ENCODE data around the gene FAM13C. TPM values are rescaled to one million over a fixed set of nuclear protein-coding genes. Genes with fewer than 3 reads are reported as not detected.

Gene FAM13C
- total RNA-seq, 2 donors from 2014 or later, result 56.7 to 66.7 TPM

DNA sequence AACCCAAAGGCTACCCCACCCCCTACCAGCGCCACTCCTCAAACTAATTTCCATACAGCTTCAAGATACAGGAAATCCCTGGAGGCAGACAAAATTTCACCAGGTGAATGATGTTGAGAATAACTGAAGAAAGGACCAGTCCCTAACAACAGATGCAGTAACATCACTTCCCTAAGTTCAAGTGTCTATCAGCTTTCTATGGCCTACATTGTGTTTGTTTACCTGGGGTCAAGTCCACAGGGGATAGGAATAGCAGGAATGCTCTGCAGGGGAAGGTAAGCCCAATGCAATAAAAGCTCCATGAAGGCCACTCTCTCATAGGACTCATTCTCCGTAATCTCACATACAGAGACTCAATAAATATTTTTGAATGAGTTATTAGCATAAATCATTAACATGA lies 26.9 kb downstream of the FAM13C start:
- Histone ChIP-seq H3K4me3 (no peak overlapping the region), H3K9me3 (no peaks in the 10 kb centered on the region), H3K27me3 (replicated peaks; ENCODE audit: insufficient read depth) (no peaks in the 10 kb centered on the region), H3K36me3 (no peaks in the 10 kb centered on the region), H3K27ac (peak overlapping the region; percentile 79 to 90), H3K4me1 (replicated peaks) (peaks cover 14% of the 10 kb centered on the region)
- DNase-seq (ENCODE audit: low spot score), result no peak
- TF ChIP-seq POLR2AphosphoS5 (IDR thresholded peaks at IDR 0.05) (no peak), POLR2A (IDR thresholded peaks at IDR 0.05) (no peak)
- TF ChIP-seq, protein P1, sequence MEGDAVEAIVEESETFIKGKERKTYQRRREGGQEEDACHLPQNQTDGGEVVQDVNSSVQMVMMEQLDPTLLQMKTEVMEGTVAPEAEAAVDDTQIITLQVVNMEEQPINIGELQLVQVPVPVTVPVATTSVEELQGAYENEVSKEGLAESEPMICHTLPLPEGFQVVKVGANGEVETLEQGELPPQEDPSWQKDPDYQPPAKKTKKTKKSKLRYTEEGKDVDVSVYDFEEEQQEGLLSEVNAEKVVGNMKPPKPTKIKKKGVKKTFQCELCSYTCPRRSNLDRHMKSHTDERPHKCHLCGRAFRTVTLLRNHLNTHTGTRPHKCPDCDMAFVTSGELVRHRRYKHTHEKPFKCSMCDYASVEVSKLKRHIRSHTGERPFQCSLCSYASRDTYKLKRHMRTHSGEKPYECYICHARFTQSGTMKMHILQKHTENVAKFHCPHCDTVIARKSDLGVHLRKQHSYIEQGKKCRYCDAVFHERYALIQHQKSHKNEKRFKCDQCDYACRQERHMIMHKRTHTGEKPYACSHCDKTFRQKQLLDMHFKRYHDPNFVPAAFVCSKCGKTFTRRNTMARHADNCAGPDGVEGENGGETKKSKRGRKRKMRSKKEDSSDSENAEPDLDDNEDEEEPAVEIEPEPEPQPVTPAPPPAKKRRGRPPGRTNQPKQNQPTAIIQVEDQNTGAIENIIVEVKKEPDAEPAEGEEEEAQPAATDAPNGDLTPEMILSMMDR (IDR thresholded peaks at IDR 0.05), result no peak
- 95% methylated on average over 2 of the region's 2 CpGs for WGBS
- intact Hi-C loops (cut with DNase I), result no loop called here

DNA sequence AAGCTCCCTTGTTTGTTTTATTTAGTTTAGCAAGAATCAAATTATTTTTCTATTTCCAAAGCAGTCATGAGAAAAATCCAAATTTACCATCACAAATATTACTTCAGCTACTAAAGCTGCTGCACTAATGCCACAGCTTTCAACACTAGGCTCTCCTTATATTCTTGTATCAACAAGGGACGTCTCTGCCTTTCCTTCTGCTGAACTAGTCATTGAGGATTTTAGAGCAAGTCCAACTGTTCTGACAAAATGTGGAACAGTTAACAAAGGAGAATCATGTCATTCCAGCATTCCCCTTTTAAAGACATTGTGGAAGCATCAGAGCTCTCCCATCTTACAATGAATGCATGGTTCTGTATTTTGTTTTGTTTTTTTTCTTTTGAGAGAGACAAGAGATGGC lies 28.6 kb downstream of the FAM13C start:
- intact Hi-C loops (cut with DNase I), result no loop called here
- Histone ChIP-seq H3K27ac (peak overlapping the region; percentile 6 to 90), H3K27me3 (replicated peaks; ENCODE audit: insufficient read depth) (no peaks in the 10 kb centered on the region)

DNA sequence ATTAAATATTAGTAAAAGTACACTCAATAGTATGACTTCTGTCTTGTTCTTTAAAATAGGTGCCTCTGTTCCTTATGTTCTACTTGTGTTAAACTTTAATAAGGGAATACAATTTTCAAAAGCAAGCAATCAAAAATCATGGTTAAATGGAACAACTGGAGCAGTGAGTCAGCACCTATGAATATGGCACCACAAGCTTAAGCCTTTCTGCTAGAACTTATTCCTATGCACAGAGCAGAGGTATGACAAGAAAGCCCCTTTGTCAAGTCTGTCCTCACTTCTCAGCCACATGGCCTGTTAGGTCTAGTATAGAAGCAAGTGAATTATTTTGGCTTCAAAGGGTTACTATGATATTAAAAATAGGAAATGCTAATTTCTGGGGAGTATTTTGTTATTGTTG lies 29.8 kb downstream of the FAM13C start:
- Histone ChIP-seq H3K4me1 (replicated peaks) (peaks cover 7% of the 10 kb centered on the region), H3K27me3 (replicated peaks; ENCODE audit: insufficient read depth) (no peaks in the 10 kb centered on the region), H3K27ac (peak overlapping the region in 1 of 2 donors; percentile 90)

More for the DNA sequence above, 28.6 kb downstream of the FAM13C start:
- no peak for TF ChIP-seq POLR2A (IDR thresholded peaks at IDR 0.05)
- TF ChIP-seq POLR2AphosphoS5 (IDR thresholded peaks at IDR 0.05), result no peak
- TF ChIP-seq, protein P1 (IDR thresholded peaks at IDR 0.05), result no peak
- Histone ChIP-seq H3K4me1 (replicated peaks) (peaks cover 14% of the 10 kb centered on the region), H3K9me3 (no peaks in the 10 kb centered on the region), H3K36me3 (no peaks in the 10 kb centered on the region), H3K4me3 (no peak overlapping the region)
- no peak for DNase-seq (ENCODE audit: low spot score)
- 15% methylated on average over 1 of the region's 1 CpG for WGBS

DNA sequence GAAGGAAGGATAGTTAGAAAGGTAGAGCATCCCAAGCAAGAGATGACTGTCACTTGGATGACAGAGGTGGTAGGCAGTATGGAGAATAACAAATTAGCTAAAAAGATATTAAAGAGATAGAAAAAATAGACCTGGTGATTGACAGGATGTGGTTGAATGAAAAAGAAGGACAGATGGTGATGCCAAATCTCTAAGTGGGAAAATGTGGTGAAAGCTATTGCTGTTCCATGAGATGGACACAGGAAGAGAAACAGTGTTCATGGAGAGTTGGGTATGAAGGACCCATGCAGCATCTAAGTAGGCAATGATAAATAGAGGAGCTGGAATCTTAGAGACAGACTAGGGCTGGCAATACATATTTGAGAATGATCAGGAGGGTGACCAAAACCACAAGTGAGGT lies 30.7 kb downstream of the FAM13C start:
- Histone ChIP-seq H3K36me3 (no peaks in the 10 kb centered on the region), H3K27me3 (replicated peaks; ENCODE audit: insufficient read depth) (no peaks in the 10 kb centered on the region), H3K9me3 (no peaks in the 10 kb centered on the region), H3K4me3 (no peak overlapping the region), H3K4me1 (replicated peaks) (peaks cover under 1% of the 10 kb centered on the region), H3K27ac (peak overlapping the region in 1 of 2 donors; percentile 39)
- TF ChIP-seq, protein P1 (IDR thresholded peaks at IDR 0.05), result no peak
- DNase-seq (ENCODE audit: low spot score), result no peak
- intact Hi-C loops (cut with DNase I), result no loop called here

More for the DNA sequence above, 29.8 kb downstream of the FAM13C start:
- no peaks in the 10 kb centered on the region for H3K9me3 ChIP-seq
- TF ChIP-seq, protein P1 (IDR thresholded peaks at IDR 0.05), result no peak
- TF ChIP-seq POLR2AphosphoS5 (IDR thresholded peaks at IDR 0.05) (no peak), POLR2A (IDR thresholded peaks at IDR 0.05) (no peak)
- H3K36me3 ChIP-seq, result no peaks in the 10 kb centered on the region
- DNase-seq (ENCODE audit: low spot score), result no peak
- no peak overlapping the region for H3K4me3 ChIP-seq
- intact Hi-C loops (cut with DNase I), result no loop called here

- TF ChIP-seq POLR2A (IDR thresholded peaks at IDR 0.05) (no peak), POLR2AphosphoS5 (IDR thresholded peaks at IDR 0.05) (no peak)
- TF ChIP-seq, protein P1 (IDR thresholded peaks at IDR 0.05), result no peak
- DNase-seq (ENCODE audit: low spot score), result no peak
- Histone ChIP-seq H3K4me1 (replicated peaks) (peaks cover 21% of the 10 kb centered on the region), H3K9me3 (no peaks in the 10 kb centered on the region), H3K4me3 (no peak overlapping the region), H3K27me3 (replicated peaks; ENCODE audit: insufficient read depth) (no peaks in the 10 kb centered on the region), H3K27ac (peak overlapping the region in 1 of 2 donors; percentile 80), H3K36me3 (no peaks in the 10 kb centered on the region)
- intact Hi-C loops (cut with DNase I), result no loop called here
Measured at GRCh38 chr10:59325116-59325515, 37.2 kb downstream of the FAM13C start.

Measured in prostate gland (tissue), 2 donors.